HG03457 (cell line): ENCODE data around the gene PUM1.

ENCODE experiments used
- ATAC-seq: cut with Tn5 transposase; IDR thresholded peaks from one replicate; pipeline ENCODE4 v1.9.1; 2021; ENCODE audit warnings: moderate number of reproducible peaks; ENCODE audit not compliant: unreplicated experiment

PUM1 gene

GRCh38 chr1:31032266-31032665, 33.3 kb downstream of the PUM1 start:
- ATAC-seq, result no peak

GRCh38 chr1:31031330-31032143, 34.0 kb downstream of the PUM1 start:
- no peak for ATAC-seq

- ATAC-seq, result no peak
Observed at GRCh38 chr1:31029026-31029425, 36.5 kb downstream of the PUM1 start.

GRCh38 chr1:31027693-31028526, 37.6 kb downstream of the PUM1 start:
- ATAC-seq, result no peak

- ATAC-seq, result no peak
Observed at GRCh38 chr1:31022259-31022658, 43.3 kb downstream of the PUM1 start.

GRCh38 chr1:31020007-31020790, 45.3 kb downstream of the PUM1 start:
- ATAC-seq, result no peak

- ATAC-seq, result no peak
Observed at GRCh38 chr1:31019401-31019800, 46.1 kb downstream of the PUM1 start.

- no peak for ATAC-seq
Observed at GRCh38 chr1:31016868-31017267, 48.6 kb downstream of the PUM1 start.

GRCh38 chr1:31013187-31013864, 52.2 kb downstream of the PUM1 start:
- ATAC-seq, result peak; percentile 55

- ATAC-seq, result no peak
Observed at GRCh38 chr1:31012210-31012924, 53.1 kb downstream of the PUM1 start.

GRCh38 chr1:31011719-31012118, 53.8 kb downstream of the PUM1 start:
- ATAC-seq, result no peak

GRCh38 chr1:31010086-31010989, 55.2 kb downstream of the PUM1 start:
- no peak for ATAC-seq

GRCh38 chr1:31007462-31007991, 58.0 kb downstream of the PUM1 start:
- no peak for ATAC-seq

- no peak for ATAC-seq
Observed at GRCh38 chr1:31006747-31007146, 58.8 kb downstream of the PUM1 start.

GRCh38 chr1:31005617-31006166, 59.8 kb downstream of the PUM1 start:
- no peak for ATAC-seq

GRCh38 chr1:31005198-31005597, 60.3 kb downstream of the PUM1 start:
- no peak for ATAC-seq

- no peak for ATAC-seq
Observed at GRCh38 chr1:31004231-31004621, 61.3 kb downstream of the PUM1 start.

GRCh38 chr1:31003613-31004230, 61.8 kb downstream of the PUM1 start:
- ATAC-seq, result no peak
